Measurements from ENCODE around the gene CEP104.
A peak's percentile ranks its signal among the peaks of the same experiment; 100 is the strongest.

The CEP104 gene

GRCh38 chr1:3799976-3800685, 56.9 kb downstream of the CEP104 start:
- no peak for DNase-seq (ENCODE audit: low read depth, low spot score)

- peak; percentile 92 for DNase-seq (ENCODE audit: low read depth, low spot score)
Measured at GRCh38 chr1:3796215-3797061, 60.6 kb downstream of the CEP104 start, which contains the start of gene LRRC47. Gene LRRC47, minus strand, starts transcription at chr1:3796498. Its CDS starts 22 bp downstream, at chr1:3796476.

GRCh38 chr1:3795453-3796214, 61.4 kb downstream of the CEP104 start:
- no peak for DNase-seq (ENCODE audit: low read depth, low spot score)

- no peak for DNase-seq (ENCODE audit: low read depth, low spot score)
Measured at GRCh38 chr1:3790952-3791351, 66.1 kb downstream of the CEP104 start.

GRCh38 chr1:3790500-3790923, 66.5 kb downstream of the CEP104 start:
- no peak for DNase-seq (ENCODE audit: low read depth, low spot score)

GRCh38 chr1:3789421-3790300, 67.3 kb downstream of the CEP104 start:
- DNase-seq (ENCODE audit: low read depth, low spot score) = no peak

- DNase-seq (ENCODE audit: low read depth, low spot score) = no peak
Measured at GRCh38 chr1:3788756-3789420, 68.1 kb downstream of the CEP104 start.

GRCh38 chr1:3787745-3788605, 69.0 kb downstream of the CEP104 start:
- no peak for DNase-seq (ENCODE audit: low read depth, low spot score)

GRCh38 chr1:3787349-3787715, 69.7 kb downstream of the CEP104 start:
- peak; percentile 19 for DNase-seq (ENCODE audit: low read depth, low spot score)

GRCh38 chr1:3786468-3787348, 70.3 kb downstream of the CEP104 start:
- no peak for DNase-seq (ENCODE audit: low read depth, low spot score)

GRCh38 chr1:3785456-3786157, 71.4 kb downstream of the CEP104 start:
- DNase-seq (ENCODE audit: low read depth, low spot score) = no peak

GRCh38 chr1:3785045-3785444, 72.0 kb downstream of the CEP104 start:
- DNase-seq (ENCODE audit: low read depth, low spot score) = no peak

GRCh38 chr1:3783651-3784474, 73.1 kb downstream of the CEP104 start:
- DNase-seq (ENCODE audit: low read depth, low spot score) = no peak

- DNase-seq (ENCODE audit: low read depth, low spot score) = no peak
Measured at GRCh38 chr1:3780901-3781300, 76.1 kb downstream of the CEP104 start.

- DNase-seq (ENCODE audit: low read depth, low spot score) = no peak
Measured at GRCh38 chr1:3779912-3780416, 77.0 kb downstream of the CEP104 start.

- no peak for DNase-seq (ENCODE audit: low read depth, low spot score)
Measured at GRCh38 chr1:3779265-3779911, 77.6 kb downstream of the CEP104 start.

All from activated CD4-positive, CD25-positive, alpha-beta regulatory T cell treated with anti-CD3 and anti-CD28 coated beads, Interleukin-2, amount 50 U/mL, for 16 hours (primary cell).